OCI-M1 (cell line): ENCODE results near the gene CIB4.
A peak's percentile ranks its signal among the peaks of the same experiment; 100 is the strongest.

Experiments
- DNase-seq: peaks from one replicate; lab custom pipeline; 2025; lab: John Stamatoyannopoulos, UW

CIB4 gene

GRCh38 chr2:26621469-26622199, 19.5 kb downstream of the CIB4 start:
- no peak for DNase-seq

DNA sequence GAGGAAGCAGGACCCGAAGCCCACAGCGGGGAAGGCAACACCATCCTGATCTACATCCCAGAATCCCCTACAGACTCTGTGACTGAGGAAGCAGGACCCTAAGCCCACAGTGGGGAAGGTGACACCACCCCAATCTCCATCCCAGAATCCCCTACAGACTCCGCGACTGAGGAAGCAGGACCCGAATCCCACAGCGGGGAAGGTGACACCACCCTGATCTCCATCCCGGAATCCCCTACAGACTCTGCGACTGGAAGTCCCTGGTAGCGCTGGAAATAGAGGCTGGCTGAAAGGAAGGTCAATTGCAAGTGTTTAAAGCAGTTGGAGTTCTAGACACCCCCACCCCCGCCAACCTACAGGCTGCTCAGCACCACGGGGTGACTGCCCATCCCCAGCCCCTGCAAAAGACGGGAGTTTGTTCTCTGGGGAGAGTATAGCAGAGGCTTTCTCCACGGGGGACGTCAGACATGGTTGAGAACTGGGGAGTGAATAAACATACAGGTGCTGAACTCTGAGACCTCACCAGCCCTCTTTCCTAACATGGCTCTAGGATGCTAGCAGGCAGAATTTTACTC, 21.0 kb downstream of the CIB4 start:
- DNase-seq: no peak

DNA sequence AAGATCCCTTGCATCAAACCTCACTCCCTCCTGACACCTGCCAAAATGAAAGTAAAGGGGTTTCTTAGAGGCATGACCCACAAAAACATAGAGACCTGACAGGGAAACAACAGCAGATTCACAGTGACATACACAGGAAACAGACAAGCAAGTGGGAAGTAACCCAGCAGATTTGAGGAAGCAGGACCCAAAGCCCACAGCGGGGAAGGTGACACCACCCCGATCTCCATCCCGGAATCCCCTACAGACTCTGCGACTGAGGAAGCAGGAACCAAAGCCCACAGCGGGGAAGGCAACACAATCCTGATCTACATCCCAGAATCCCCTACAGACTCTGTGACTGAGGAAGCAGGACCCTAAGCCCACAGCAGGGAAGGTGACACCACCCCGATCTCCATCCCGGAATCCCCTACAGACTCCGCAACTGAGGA, 21.6 kb downstream of the CIB4 start:
- no peak for DNase-seq

DNA sequence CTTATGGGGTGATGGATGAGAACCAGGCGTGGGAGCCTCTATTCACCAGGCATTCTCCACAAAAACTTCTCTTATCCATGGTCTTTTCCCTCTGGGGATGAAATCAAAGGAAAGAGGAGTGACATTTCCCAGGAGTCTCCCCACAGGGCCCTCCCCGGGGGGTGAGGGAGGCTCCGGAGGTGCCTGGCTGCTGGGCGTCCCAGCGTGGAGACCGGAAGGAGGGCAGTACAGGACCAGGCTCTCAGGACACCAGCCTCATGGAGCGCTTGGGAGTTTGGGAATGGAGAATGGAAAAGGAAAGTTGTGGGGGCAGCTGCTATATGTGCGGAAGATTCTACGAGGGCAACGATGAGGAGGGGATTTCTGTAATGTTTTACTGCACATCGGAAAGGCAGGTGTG, 22.1 kb downstream of the CIB4 start:
- no peak for DNase-seq

DNA sequence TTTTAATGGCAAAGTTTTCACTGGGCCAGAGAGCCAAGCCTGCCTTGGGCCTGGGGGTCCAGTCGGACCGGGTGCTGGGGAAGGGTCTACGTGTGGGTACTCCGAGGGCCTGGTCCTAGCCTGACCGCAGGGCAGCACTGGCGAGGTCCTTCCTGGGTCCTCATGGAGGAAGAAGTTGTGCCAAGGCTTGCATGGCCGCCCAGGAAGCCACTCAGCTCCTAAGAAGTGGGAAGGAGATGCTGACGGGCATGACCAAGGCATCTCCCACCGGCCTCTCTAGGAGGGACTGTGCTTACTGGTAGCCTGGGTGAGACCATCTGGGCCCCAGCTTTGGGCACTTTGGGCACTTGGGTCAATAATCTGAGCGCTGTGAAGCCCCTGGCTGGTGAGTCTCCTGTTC, 22.6 kb downstream of the CIB4 start:
- no peak for DNase-seq

DNA sequence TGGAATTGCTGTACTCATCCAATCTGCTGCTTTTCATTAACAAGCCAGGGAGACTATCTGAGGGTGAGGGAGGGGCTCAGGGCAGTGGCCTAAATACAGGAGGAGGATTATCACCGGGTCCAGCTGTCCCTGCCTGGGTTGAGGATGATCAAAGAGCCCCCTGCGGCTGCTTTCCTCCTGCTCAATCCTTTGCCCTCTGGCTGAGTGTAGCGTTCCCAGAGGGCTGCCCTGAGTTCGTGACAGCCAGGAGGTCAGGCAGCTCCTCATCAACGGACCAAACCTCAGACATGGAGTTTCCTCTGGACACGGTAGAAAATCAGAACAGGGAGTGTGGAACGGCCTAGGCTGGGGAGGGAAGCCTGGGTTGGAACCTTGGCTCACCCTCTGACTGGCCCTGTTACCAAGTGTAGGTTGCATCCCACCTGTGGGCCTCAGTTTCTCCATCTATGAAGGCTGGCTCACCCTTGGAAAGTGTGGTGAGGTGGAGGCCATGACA, 23.5 kb downstream of the CIB4 start:
- no peak for DNase-seq

DNA sequence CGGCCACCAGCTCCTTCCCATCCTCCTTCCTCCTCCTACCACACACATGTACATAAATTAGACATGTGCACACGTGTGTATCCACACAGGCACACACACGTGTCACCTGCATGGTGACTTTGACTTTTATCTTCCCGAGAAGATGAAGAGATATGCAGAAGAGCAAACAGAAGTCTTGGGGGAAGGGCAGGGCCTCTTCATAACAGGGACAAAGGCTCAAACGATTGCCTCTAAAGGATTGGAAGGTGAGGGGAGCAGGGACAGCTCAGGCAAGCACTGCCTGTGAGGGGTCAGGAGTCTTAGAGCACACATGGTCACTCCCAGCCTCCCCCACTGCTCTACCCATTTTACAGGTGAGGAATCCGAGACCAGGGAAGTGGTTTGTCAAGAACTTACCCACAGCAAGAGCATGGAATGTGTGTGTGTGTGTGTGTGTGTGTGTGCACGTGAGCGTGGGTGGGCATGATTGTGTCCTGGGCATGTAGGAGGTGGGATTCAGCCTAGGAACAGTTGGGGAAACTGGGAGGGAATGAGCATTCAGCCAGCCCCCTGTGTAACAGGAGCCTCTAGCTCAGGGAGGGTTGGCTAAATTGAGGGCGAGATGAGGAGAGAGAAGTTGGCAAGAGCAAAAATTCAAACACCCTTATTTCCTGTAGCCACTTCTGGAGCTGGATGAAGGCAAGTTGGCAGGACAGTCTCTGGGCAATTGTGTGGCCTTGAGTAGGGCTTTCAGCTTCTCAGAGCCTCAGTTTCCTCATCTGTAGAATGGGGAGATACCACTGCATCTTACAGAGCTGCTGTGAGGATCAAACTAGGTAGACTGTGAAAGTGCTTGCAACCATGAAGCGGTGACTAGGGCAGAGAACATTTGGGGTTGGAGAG, 24.2 kb downstream of the CIB4 start:
- no peak for DNase-seq

DNA sequence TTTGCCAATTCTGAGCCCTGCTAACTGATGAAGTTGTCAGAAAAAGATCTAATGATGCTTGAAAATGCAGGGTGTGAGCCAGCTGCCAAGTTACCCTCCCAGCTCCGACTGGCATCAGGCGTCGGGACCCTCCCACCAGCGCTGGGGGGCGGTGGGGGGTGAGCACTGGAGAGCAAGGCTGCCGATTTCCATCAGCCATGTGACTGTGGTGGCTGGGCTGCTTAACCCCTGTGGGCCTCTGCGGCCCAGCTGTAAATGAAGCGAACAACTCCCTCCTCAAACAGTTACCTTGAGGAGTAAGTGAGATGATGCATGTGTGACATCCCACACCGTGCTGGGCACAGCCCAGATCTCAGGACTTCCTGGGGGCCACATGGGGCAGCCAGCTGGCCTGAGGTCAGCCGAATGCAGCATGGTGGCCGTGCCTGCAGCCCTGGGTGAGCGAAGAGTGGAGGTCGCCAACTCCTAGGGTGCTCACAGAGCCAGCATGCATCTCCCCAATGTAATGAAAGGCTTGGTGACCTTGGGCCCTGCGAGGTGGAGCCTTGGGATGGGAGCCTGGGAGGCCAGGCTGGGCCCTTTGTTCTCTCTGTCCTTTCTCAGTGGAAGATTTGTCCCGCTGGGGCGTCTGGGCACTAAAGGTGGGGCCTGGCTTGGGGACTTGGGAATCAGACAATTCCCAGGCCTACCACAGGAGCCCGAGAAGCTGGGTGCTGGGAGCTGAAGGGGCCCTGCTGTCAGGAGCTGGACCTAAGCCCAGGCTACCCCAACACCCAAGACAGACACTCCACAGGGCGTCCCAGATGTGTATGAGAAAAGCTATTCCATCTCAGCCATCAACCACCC, 25.1 kb downstream of the CIB4 start:
- no peak for DNase-seq

GRCh38 chr2:26615336-26615859, 25.8 kb downstream of the CIB4 start:
- DNase-seq: peak; percentile 17

DNA sequence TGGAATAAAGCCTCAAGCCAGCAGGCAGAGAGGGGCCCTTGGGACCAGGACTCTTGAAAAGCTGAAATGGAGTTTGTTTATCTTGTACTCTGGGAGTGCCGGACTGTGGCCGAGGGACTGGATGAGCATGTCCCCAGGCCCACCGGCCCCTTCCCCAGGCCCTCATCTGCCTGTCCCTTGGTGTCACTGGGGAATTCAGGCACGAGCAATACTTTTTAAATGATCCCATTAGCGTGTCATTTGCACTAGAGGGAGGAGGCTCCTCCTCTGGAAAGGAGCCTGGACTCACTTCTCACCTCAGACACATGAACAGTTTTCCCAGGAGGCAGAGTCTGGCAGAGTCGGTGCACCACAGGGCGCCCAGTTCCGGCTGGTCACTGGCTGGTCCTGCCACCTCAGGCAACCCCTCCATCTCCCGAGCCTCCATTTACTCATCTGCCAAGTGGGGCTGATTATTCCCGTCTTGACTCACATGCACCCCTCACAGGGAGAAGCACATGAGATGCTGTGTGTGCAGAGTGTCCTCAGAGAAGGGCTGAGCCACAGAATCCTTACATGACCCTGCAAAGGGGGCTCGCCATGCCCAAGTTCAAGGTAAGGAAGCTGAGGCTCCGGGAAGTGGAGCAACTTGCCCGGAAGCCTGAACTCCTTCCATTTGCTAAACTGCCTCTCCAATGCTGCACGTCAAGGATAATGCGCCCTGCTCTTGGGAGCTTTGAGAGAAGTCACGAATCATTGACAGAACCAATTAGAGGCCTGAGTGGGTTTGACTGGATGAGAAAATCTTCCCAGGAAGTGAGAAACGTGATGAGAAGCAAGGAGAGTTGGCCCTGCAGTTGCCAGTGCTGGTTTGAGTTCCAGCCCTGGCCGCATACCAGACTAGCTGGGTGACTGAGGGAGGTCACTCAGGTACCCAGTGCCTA, 26.7 kb downstream of the CIB4 start:
- DNase-seq: no peak

- DNase-seq: no peak
These were observed 27.6 kb downstream of the CIB4 start for GRCh38 chr2:26613241-26614215.

GRCh38 chr2:26612522-26613240, 28.5 kb downstream of the CIB4 start:
- DNase-seq: peak; percentile 39

- DNase-seq: no peak
These were observed 29.1 kb downstream of the CIB4 start for GRCh38 chr2:26612034-26612433.

- no peak for DNase-seq
These were observed 30.4 kb downstream of the CIB4 start for GRCh38 chr2:26610504-26611335.

DNA sequence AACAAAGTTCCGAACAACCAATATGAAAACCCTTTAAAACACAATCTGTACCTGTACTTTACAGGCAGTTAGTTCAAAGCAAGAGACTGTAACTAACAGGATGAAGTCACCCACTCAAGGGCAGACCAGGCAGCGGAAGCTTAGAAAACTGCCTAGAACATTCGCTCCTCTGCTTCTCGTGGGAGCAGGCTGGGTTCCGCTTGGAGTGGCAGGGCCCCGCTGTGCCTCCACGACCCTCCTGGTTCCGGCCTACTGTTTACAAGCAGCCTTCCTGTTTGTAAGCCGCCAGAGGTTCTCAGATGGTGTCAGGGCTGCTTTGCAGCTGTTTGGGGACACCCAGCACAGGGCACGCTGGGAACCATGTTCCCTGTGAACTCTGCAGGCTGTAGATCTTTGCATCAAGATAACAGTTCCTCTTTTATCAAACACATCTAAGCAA, 31.3 kb downstream of the CIB4 start:
- DNase-seq: no peak

DNA sequence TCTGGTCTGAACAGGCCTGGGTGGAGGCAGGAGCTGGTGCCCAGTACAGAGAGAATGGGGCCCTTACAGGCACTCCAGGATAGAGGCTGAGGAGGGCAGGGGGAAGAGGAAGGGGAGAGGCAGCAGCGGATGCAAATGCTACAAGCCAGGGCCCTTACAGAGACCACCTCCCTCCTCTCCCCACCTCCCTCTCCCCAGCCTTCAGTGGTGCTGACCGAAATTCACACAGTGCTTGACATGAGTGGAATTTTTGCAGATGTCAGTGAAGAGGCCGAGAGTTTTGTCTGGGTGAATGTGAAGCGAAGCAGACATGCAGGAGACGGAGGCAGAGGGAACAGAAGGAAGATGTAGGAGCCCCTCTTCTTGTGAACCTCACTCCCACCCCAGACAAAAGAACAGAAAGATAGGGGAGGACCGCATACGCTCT, 31.9 kb downstream of the CIB4 start:
- no peak for DNase-seq

DNA sequence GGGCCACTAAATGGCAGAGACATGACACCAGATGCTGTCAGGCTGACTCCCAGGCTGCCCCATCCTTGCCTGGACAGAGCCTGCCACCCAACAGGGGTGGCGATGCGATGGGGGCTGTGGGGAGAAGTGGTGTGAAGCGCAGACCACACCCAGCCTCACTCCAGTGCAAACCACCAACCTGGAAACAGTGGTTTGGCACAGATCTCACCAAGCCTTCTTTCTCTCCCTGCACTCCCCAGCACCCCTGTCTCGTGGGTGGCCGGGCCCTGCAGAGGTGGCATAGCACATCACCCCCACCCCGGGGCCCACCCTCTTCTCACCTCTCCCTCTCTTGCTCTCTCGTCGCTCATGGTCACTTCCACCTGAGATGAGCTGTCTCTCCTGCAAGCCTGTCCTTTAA, 32.6 kb downstream of the CIB4 start:
- DNase-seq: no peak

DNA sequence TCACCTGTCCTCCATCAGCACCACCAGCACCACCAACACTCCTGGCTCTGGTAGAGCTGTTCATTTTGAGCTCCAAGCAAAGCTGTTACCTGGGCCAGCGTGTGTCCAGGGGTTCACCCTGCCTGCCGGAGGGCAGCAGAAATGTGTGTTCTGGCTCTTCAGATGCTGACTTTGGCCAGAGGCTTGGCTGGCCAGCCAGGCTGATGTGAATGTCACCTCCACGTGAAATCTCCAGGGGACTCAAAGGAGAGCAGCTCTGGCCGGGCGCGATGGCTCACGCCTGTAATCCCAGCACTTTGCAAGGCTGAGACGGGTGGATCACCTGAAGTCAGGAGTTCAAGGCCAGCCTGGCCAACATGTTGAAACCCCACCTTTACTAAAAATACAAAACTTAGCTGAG, 33.5 kb downstream of the CIB4 start:
- DNase-seq: no peak
